Smooth muscle cell (in vitro differentiated cells): ENCODE results near the gene TNFAIP8L1. TPM values are rescaled to one million over a fixed set of nuclear protein-coding genes. Genes with fewer than 3 reads are reported as not detected.

Experiments used
- DNase-seq: peaks from one replicate; lab custom pipeline; 2025; ENCODE audit not compliant: unreplicated experiment; lab: John Stamatoyannopoulos, UW
- H2AFZ ChIP-seq: fragments of 200-600 bp; sonication (generic); 2 replicates; pipeline ENCODE4 v1.6.0; 2016; ENCODE audit warnings: antibody characterized with exemption, low read depth, mild to moderate bottlenecking
- H3F3A ChIP-seq: fragments of 200-600 bp; sonication (generic); 2 replicates; pipeline ENCODE4 v1.6.0; 2017; ENCODE audit warnings: antibody characterized with exemption, low read depth
- H3K27ac ChIP-seq: fragments of 200-600 bp; sonication (generic); 2 replicates; pipeline ENCODE4 v1.5.1; 2016; ENCODE audit warnings: low read depth, mild to moderate bottlenecking
- H3K27me3 ChIP-seq: fragments of 200-600 bp; sonication (generic); 2 replicates; pipeline ENCODE4 v1.6.1; 2016; ENCODE audit warnings: low read depth, mild to moderate bottlenecking
- H3K36me3 ChIP-seq: fragments of 200-600 bp; sonication (generic); 2 replicates; pipeline ENCODE4 v1.5.1; 2016; ENCODE audit warnings: low read depth
- H3K4me1 ChIP-seq: fragments of 200-600 bp; sonication (generic); 2 replicates; pipeline ENCODE4 v1.5.1; 2016; ENCODE audit warnings: low read depth
- H3K4me2 ChIP-seq: fragments of 200-600 bp; sonication (generic); 2 replicates; pipeline ENCODE4 v1.6.0; 2016; ENCODE audit warnings: mild to moderate bottlenecking
- H3K4me3 ChIP-seq: fragments of 200-600 bp; sonication (generic); 2 replicates; pipeline ENCODE4 v1.5.1; 2016; ENCODE audit warnings: mild to moderate bottlenecking
- H3K79me2 ChIP-seq: fragments of 200-600 bp; sonication (generic); 2 replicates; pipeline ENCODE4 v1.6.0; 2016; ENCODE audit warnings: low read depth, mild to moderate bottlenecking
- H3K9ac ChIP-seq: fragments of 200-600 bp; sonication (generic); 2 replicates; pipeline ENCODE4 v1.6.0; 2016; ENCODE audit warnings: low read depth
- H3K9me3 ChIP-seq: fragments of 200-600 bp; sonication (generic); replicated peaks from 2 replicates; pipeline ENCODE4 v1.5.1; 2016; ENCODE audit warnings: low read depth
- H4K20me1 ChIP-seq: fragments of 200-600 bp; sonication (generic); 2 replicates; pipeline ENCODE4 v1.6.0; 2016; ENCODE audit warnings: low read depth
- WGBS: methylation state at CpG from one replicate; pipeline ENCODE4 v1.1.7; 2016; ENCODE audit warnings: low lambda C conversion rate; 5-methylcytosine and 5-hydroxymethylcytosine counted together
- polyA plus RNA-seq: library from polyadenylated mRNA; unstranded; fragments of >200 nt; fragmentation: Nextera tagmentation; extraction: Ambion mirVana; gene quantifications from 2 replicates; pipeline ENCODE4 v1.2.1, GENCODE V29; 2016
- total RNA-seq: library from RNA; depleted of rRNA; stranded (reverse); fragments of >200 nt; gene quantifications from 2 replicates; pipeline ENCODE4 v1.2.3, GENCODE V29; 2014
- TF ChIP-seq, protein P1 (sequence below): fragments of 200-600 bp; sonication (generic); IDR thresholded peaks from 2 replicates; pipeline ENCODE4 v1.5.1; 2017; ENCODE audit warnings: borderline replicate concordance, mild to moderate bottlenecking, antibody characterized with exemption; ENCODE audit not compliant: insufficient read depth, poor library complexity, severe bottlenecking

Gene TNFAIP8L1
- total and polyA plus RNA-seq, 2 experiments from 2014 or later: 2.2 to 5.2 TPM

DNA sequence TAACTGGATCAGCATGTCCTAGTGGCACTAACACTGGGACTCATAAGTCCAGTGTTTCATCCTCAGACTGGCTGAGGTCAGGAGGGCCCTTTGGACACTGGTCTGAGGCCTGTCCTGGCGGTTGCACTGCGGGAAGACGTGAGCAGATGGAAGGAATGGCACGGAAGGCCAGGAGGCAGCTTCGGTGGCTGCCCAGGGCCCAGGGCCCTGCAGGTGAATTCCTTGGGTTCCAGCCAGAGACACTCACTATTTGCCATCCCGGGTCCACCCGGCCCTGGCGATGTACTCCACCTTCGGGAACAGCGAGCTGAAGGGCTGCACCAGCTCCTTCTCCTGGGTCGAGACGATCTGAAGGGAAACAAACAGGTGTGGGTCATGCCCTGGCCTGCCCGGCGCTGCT lies 58.0 kb downstream of the TNFAIP8L1 start:
- Histone ChIP-seq H3K9ac (no peak overlapping the region), H4K20me1 (no peaks in the 10 kb centered on the region), H3K4me1 (no peaks in the 10 kb centered on the region), H3K36me3 (no peaks in the 10 kb centered on the region), H3K4me2 (no peak overlapping the region), H2AFZ (no peak overlapping the region), H3K4me3 (no peak overlapping the region), H3K9me3 (no peaks in the 10 kb centered on the region), H3K27ac (no peak overlapping the region), H3K79me2 (no peaks in the 10 kb centered on the region), H3K27me3 (no peaks in the 10 kb centered on the region), H3F3A (no peaks in the 10 kb centered on the region)
- no peak for DNase-seq
- WGBS: 93% methylated on average over 14 of the region's 14 CpGs
- TF ChIP-seq, protein P1, sequence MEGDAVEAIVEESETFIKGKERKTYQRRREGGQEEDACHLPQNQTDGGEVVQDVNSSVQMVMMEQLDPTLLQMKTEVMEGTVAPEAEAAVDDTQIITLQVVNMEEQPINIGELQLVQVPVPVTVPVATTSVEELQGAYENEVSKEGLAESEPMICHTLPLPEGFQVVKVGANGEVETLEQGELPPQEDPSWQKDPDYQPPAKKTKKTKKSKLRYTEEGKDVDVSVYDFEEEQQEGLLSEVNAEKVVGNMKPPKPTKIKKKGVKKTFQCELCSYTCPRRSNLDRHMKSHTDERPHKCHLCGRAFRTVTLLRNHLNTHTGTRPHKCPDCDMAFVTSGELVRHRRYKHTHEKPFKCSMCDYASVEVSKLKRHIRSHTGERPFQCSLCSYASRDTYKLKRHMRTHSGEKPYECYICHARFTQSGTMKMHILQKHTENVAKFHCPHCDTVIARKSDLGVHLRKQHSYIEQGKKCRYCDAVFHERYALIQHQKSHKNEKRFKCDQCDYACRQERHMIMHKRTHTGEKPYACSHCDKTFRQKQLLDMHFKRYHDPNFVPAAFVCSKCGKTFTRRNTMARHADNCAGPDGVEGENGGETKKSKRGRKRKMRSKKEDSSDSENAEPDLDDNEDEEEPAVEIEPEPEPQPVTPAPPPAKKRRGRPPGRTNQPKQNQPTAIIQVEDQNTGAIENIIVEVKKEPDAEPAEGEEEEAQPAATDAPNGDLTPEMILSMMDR: no peak

DNA sequence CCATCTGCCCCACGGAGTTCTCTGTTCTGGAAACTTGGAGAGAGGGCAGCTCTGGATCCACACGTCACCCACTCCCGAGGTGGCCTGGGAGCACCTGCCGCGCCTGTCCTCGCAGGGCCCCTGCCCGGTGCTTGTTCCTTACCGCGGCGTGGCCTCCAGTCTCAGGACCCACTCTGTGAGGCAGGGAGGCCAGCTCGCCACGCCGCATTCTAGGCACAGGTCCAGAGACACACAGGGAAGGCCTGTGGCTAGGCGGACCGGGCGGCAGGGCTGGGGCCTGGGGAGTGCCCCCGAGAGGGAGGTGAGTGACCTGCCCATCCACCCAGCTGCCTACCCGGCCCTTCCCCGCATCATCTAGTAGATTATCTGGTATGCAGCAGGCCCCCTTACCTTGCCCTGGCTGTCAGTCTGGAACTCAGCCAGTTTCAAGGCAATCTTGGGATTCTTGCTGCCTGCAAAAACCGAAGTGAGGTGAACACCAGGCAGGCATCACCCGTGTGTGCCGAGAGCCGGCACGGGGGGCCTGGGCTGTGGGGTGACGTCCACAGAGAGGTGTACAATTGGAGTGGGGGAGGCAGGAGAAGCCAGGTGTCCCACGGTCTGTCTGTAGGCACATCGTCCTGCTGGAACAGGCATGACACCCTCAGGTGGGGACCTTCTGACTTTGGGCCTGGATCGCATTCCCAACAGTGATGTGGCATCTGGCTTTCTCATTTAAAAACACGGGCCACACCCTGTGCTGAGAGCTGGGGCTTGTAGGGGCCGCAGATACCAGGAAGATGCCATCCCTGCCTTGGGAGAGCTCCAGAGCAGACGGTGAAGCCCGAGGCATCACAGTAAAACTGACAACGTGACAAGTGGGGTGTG lies 60.7 kb downstream of the TNFAIP8L1 start:
- Histone ChIP-seq H3K4me3 (no peak overlapping the region), H3F3A (no peaks in the 10 kb centered on the region), H3K36me3 (no peaks in the 10 kb centered on the region), H3K9me3 (no peaks in the 10 kb centered on the region), H3K27ac (no peak overlapping the region), H2AFZ (no peak overlapping the region), H3K9ac (no peak overlapping the region), H3K4me2 (no peak overlapping the region), H4K20me1 (no peaks in the 10 kb centered on the region), H3K79me2 (no peaks in the 10 kb centered on the region), H3K4me1 (no peaks in the 10 kb centered on the region), H3K27me3 (no peaks in the 10 kb centered on the region)
- WGBS: 96% methylated on average over 33 of the region's 33 CpGs
- no peak for DNase-seq
- TF ChIP-seq, protein P1: no peak

DNA sequence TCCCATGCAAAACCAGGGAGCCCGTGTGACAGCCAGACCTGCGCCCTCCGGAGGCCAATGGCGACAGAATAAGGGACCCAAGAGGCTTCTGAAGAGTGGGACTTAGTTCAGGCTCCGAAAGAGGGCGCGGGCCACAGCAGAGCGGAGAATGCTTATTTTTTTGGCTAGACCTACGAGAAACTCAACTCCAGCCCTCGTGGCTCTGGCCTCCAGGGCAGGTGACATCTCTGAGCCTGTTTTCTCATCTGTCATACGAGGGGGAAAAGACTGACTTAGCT lies 61.3 kb downstream of the TNFAIP8L1 start:
- Histone ChIP-seq H3K4me1 (no peaks in the 10 kb centered on the region), H3K27me3 (no peaks in the 10 kb centered on the region), H3K9ac (no peak overlapping the region), H2AFZ (no peak overlapping the region), H3K4me2 (no peak overlapping the region), H4K20me1 (no peaks in the 10 kb centered on the region), H3K4me3 (no peak overlapping the region), H3K79me2 (no peaks in the 10 kb centered on the region), H3F3A (no peaks in the 10 kb centered on the region), H3K9me3 (no peaks in the 10 kb centered on the region), H3K27ac (no peak overlapping the region), H3K36me3 (no peaks in the 10 kb centered on the region)
- WGBS: 90% methylated on average over 11 of the region's 11 CpGs
- DNase-seq: no peak
- TF ChIP-seq, protein P1: no peak

DNA sequence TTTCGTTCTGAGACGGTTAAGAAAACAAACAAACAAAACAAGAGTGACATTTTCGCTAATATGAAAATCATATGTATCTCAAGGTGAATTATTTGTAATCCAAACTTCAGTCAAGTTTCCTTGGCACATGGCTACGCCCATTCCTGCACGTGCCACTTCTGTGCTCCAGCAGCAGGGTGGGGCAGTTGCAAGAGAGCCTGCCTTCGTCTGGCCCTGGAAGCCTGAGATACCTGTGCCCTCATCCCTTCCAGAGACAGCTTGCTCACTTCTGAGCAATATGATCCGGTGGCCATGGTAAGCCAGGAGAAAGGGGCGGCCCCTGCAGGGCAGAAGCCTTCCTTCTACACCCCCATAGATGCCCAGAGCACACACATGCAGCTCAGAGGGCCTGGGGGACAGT lies 62.2 kb downstream of the TNFAIP8L1 start:
- Histone ChIP-seq H3K27me3 (no peaks in the 10 kb centered on the region), H3K4me3 (no peak overlapping the region), H3K36me3 (no peaks in the 10 kb centered on the region), H3K4me1 (no peaks in the 10 kb centered on the region), H3F3A (no peaks in the 10 kb centered on the region), H3K9me3 (no peaks in the 10 kb centered on the region), H3K79me2 (no peaks in the 10 kb centered on the region), H2AFZ (no peak overlapping the region), H3K27ac (no peak overlapping the region), H3K4me2 (no peak overlapping the region), H3K9ac (no peak overlapping the region), H4K20me1 (no peaks in the 10 kb centered on the region)
- TF ChIP-seq, protein P1: no peak
- 96% methylated on average over 8 of the region's 8 CpGs for WGBS
- no peak for DNase-seq
